ENCODE results near the gene SERGEF. TPM values are rescaled to one million over a fixed set of nuclear protein-coding genes. Genes with fewer than 3 reads are reported as not detected.

SERGEF gene
- total RNA-seq, 4 donors from 2014 or later: 42.1 to 61.6 (median 53.9) TPM

DNA sequence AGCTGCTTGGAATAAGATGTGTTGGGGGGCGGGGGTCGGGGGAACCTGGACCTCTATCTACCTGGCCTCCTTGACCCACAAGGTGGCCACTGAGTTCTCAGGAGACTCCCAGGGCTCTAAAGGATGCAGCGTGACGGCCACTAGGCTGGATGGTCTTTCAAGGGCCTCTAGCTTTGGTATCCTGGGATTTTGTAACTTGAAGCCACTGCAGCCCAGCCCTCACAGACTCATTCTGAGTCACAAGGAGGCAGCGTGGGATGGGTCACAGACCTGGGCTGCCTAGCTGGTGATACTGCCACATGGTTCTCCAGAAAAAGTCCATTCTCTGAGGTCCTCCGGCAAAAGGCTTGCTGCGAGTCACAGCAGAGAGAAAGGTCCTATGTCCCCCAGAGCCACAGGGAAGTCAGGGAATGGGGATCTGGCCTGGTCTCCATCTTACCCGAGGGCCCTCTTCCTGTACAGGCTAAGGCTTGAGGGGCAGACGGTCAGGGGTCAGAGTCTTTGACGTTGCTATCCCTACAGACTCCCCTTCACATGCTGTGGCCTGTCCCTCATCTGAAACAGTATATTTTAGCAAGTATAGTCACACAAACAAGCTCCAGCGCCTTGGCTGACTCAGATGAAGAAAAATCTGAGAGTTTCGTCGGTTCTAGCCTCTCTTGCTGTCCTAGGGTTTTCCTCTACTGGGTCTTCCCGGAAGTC, 225.9 kb downstream of the SERGEF start:
- H3K9me3 ChIP-seq: no peaks in the 10 kb centered on the region
- no peak for DNase-seq (ENCODE audit: low spot score in 2 of 2)
- no peaks in the 10 kb centered on the region for H3K4me1 ChIP-seq
- no peak overlapping the region for H3K27ac ChIP-seq
- no peak overlapping the region for H3K4me3 ChIP-seq
- H3K36me3 ChIP-seq: peaks cover 0 to 34% (median 0%) of the 10 kb centered on the region in 3 donors
- no peaks in the 10 kb centered on the region for H3K27me3 ChIP-seq
- TF ChIP-seq CTCF (IDR thresholded peaks at IDR 0.05) (no peak), EP300 (IDR thresholded peaks at IDR 0.05) (no peak), POLR2A (IDR thresholded peaks at IDR 0.05) (no peak)
- WGBS, 2 donors: 84 to 88% methylated on average over 14 of the region's 14 CpGs

GRCh38 chr11:17783878-17784277, 229.0 kb downstream of the SERGEF start:
- Histone ChIP-seq H3K4me1 (no peaks in the 10 kb centered on the region), H3K27me3 (no peaks in the 10 kb centered on the region), H3K4me3 (no peak overlapping the region), H3K36me3 (peaks cover 0 to 32% (median 0%) of the 10 kb centered on the region in 3 donors), H3K9me3 (no peaks in the 10 kb centered on the region), H3K27ac (no peak overlapping the region)
- TF ChIP-seq CTCF (IDR thresholded peaks at IDR 0.05): no peak
- TF ChIP-seq EP300 (IDR thresholded peaks at IDR 0.05): no peak
- no peak for TF ChIP-seq POLR2A (IDR thresholded peaks at IDR 0.05)
- DNase-seq (ENCODE audit: low spot score in 2 of 2): no peak
- 77 to 95% methylated on average over 4 of the region's 4 CpGs for WGBS, 2 donors

DNA sequence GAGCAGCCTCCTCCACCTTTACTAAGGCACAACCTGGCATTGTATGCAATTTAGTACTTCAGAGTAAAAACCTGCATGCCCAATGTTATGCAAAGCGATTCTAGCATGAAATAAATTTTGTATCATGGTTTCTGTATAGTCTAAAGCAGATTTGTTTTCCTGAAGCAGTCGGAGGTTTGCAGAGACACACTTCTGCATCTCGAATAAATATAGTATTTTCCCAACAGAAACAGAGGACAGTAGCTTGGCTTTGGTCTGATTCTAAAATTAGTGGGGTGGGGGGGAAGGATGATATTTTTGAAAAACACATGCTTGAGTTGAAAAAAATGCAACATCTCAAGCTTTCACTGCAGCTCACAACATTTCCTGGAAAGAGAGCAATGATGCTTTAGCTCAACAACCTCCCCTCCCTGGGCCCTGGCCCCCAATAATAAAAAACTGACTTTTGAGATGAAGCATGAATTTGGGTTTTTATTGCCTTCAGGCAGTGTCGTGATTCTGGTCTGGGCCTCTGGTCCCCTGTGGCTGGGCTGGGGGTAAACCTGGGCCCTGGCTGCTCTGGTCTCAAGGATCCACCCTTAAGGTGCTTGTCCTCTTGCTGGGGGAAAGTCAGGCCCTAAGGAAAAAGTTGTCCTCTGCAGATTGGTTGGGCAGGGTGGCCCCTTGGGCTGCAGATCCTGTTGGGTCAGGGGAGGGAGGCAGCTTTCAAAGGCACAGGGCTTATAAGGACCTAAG, 230.1 kb downstream of the SERGEF start:
- Histone ChIP-seq H3K4me3 (no peak overlapping the region), H3K9me3 (no peaks in the 10 kb centered on the region), H3K27ac (no peak overlapping the region), H3K27me3 (no peaks in the 10 kb centered on the region), H3K36me3 (peaks cover 0 to 21% (median 0%) of the 10 kb centered on the region in 3 donors), H3K4me1 (no peaks in the 10 kb centered on the region)
- TF ChIP-seq CTCF (IDR thresholded peaks at IDR 0.05) (no peak), EP300 (IDR thresholded peaks at IDR 0.05) (no peak), POLR2A (IDR thresholded peaks at IDR 0.05) (no peak)
- DNase-seq (ENCODE audit: low spot score in 2 of 2): no peak
- WGBS, 2 donors: 82 to 83% methylated on average over 4 of the region's 4 CpGs

- H3K4me3 ChIP-seq: no peak overlapping the region
- H3K4me1 ChIP-seq: no peaks in the 10 kb centered on the region
- no peaks in the 10 kb centered on the region for H3K9me3 ChIP-seq
- peaks cover 0 to 15% (median 0%) of the 10 kb centered on the region in 3 donors for H3K36me3 ChIP-seq
- 87 to 88% methylated on average over 12 of the region's 12 CpGs for WGBS, 2 donors
- DNase-seq (ENCODE audit: low spot score in 2 of 2): no peak
- no peaks in the 10 kb centered on the region for H3K27me3 ChIP-seq
- H3K27ac ChIP-seq: no peak overlapping the region
- no peak for TF ChIP-seq POLR2A (IDR thresholded peaks at IDR 0.05)
- TF ChIP-seq CTCF (IDR thresholded peaks at IDR 0.05): no peak
- TF ChIP-seq EP300 (IDR thresholded peaks at IDR 0.05): no peak
Observed at GRCh38 chr11:17782145-17782544, 230.7 kb downstream of the SERGEF start.

GRCh38 chr11:17781626-17782025, 231.2 kb downstream of the SERGEF start:
- DNase-seq (ENCODE audit: low spot score in 2 of 2): no peak
- Histone ChIP-seq H3K27ac (no peak overlapping the region), H3K4me3 (no peak overlapping the region), H3K4me1 (no peaks in the 10 kb centered on the region), H3K9me3 (no peaks in the 10 kb centered on the region), H3K36me3 (peaks cover 0 to 9% (median 0%) of the 10 kb centered on the region in 3 donors), H3K27me3 (no peaks in the 10 kb centered on the region)
- TF ChIP-seq POLR2A (IDR thresholded peaks at IDR 0.05) (no peak), CTCF (IDR thresholded peaks at IDR 0.05) (no peak), EP300 (IDR thresholded peaks at IDR 0.05) (no peak)
- 81 to 82% methylated on average over 12 of the region's 12 CpGs for WGBS, 2 donors

All from tibial nerve (tissue), 4 donors.